ENCODE data around the gene GRB14.
"Not testable (repeated sequence)": the region's sequence is repeated elsewhere in the genome, so short reads cannot be mapped to it uniquely, and the experiment has no call there.

The GRB14 gene

DNA sequence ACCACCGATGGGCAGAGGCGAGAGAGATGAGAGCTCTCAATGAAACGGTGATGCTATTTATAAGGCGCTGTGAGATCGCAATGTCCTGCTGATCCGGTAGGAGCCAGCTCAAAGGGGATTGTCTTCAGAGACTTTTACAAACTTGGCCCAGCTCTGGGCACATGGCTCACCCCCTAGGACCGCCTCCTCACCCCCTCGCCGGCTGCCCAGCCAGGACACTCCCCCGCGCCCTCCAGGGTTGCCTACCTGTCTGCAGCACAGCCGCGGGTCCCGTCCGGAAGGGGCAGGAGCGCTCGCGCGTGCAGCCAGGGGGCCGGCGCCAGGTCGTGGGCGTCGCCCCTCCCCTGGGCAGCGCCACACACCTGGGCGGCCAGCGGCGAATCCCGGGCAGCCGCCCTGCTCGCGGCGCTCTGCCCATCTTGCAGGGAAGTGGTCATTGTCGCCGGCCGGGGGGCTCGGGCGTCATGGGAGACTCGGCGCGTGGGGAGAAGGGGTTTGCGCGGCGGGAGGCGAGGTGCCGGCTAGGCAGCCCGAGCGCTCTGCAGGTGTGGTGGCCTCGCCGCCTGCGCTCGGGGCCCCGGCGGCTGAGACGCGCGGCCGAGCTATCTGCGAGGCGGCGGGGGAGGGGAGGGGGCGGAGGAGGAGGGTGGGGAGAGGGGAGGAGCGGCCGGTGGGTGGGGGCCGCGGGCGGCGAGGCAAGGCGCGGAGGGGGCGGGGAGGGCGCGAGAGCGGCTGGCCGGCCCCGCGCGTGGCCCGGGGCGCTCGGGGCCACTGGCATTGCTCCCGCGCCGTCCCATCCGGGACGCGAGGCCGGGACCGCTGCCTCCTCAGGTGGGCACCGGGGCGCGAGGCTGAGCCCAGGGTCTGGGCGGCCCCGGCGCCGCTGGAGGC lies at the start of gene GRB14:
Gene GRB14 (minus strand): TSS at position 610 of the 891 bp plus-strand sequence. CDS start 173 bp downstream, at position 437.
- DNase-seq = peak; percentile 31

DNA sequence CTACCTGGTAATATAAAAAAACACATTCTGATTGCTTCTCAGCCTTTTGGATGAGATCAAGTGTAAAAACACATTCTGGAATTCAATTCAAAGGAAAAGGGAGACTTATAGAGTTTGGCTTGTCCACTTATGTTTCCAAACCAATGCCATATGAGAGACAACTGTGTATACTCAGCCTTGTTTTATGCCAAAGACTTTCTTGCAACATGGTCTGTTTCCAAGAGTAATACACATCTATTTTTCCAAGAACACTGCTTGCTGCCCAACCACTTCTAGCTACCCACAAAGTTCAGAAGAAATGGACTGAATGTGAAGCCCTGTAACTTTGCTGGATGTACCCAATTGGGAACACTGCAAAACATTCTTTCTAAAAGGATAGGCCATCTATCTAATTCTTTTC lies 48.0 kb upstream of the GRB14 start:
- DNase-seq = no peak

DNA sequence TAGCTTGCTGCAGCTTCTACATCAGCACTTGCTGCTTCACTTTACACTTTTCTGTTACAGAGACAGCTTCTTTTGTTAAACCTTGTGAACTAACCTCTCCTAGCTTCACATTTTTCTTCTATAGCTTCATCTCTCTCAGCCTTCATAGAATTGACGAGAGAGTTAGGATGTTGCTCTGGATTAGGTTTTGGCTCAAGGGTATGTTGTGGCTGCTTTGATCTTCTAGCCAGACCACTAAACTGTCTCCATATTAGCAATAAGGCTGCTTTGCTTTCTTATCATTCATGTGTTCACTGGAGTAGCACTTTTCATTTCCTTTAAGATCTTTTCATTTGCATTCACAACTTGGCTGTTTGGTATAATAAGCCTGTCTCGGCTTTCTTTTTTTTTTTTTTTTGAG lies 46.3 kb upstream of the GRB14 start:
- no peak for DNase-seq

DNA sequence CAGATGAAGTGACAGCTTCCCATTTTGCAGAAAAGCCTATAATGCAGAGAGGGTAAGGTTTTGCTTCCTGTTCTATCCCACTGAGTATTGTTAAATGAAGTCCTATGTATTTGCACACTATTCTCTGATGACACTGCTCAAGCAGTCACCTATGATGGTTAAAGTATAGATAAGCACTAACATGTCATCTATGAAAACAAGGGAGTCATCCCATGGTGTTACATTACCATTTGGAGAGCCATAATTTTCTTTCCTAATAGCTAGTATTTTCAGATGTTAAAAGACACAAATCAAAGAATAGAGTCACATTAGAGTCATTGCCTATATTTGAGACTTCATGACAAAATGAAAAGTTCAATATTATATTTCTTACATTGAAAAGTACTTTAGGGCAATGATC lies 42.8 kb upstream of the GRB14 start:
- no peak for DNase-seq

DNA sequence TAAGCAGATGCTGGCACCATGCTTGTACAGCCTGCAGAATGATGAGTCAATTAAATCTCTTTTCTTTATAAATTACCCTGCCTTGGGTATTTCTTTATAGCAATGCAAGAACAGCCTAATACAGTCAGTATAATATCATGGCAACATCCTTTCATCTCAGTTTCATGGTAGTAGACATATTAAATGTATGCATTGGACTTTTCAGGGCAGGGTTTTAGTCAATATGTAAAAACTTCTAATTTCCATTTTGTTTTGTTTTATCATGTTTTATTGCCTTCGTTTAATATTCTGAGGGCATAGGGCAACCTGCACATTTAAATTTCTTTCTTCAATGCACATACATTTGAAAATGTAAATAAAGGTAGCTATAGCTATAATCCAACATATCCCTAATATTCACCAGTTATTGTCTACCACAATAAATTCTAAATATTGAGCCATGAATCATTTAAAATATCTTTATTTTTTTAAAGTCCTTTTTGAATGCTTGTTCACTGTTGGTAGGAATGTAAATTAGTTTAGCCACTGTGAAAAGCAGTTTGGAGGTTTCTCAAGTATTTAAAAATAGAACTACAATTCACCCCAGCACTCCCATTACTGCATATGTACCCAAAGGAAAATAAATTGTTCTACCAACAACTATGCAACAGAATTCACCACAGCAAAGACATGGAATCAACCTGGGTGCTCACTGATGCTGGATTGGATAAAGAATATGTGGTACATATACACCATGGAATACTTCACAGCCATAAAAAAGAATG lies 41.8 kb upstream of the GRB14 start:
- DNase-seq = no peak

DNA sequence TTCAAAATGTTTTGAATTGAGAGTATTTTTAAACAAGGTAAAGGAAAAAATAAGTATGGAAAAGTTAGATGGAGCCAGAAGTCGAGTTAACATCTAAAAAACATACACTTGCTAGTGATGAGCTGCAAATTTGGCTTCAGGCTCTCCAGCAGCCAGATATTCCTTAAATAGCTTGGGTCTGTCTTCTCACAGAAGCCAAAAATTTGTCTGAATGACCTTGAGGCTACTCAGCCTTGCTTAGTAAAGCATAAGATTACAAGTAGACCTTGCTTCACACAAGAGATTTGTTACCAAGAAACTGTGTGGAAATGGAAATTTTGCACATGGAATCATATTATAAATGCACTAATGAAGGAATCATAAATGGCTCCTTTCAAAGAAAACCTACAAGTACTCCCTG lies 40.8 kb upstream of the GRB14 start:
- no peak for DNase-seq

DNA sequence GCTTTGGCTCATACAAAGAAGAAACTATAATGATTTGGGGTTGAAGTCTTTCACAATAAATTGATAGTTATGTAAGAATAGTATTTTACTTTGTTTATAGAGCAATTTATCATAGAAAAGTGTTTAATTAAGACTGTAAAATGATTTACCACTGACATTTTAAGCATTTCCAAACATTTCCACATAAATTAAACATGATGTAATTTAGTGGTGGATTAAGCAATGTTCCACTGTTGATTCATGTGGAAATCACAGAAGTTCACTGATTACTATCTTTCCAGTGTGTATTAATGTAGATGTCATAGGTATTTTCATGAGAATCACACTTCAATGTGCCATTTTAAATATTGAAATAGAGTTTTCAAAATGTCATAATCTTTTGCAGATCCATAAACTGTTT lies 40.1 kb upstream of the GRB14 start:
- peak; percentile 30 for DNase-seq

DNA sequence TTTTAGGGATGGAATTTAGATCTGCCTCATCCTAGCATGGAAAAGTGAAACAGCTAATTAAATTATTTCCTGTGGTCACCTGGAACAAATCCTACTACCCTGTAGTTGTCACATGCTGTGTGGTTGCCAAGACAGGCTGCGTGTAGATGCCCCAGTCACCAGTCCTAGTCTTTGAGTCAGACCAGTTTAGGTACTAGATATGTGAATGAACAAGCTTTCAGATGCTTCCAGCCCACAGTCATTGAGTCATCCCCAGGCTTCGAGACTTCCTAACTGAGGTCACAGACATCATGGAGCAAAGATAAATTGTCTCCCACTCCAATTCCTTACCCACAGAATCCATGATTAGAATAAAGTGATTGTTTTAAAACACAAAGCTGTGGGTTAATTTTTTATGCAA lies 35.8 kb upstream of the GRB14 start:
- DNase-seq = peak; percentile 71

DNA sequence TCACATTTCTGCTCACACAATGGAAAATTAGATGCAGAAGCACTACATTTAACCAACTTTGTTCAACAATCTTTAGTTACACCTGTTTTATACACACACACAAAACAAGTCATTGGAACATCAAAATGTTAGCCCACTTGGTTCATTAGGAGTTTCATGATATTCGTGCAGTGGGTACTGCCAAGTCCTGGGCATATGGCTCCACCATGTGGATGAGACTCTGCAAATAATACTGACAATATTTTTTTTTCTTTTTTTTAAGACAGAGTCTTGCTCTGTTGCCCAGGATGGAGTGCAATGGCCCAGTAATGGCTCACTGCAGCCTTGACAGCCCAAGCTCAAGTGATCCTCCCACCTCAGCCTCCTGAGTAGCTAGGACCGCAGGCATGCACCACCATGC lies 34.5 kb upstream of the GRB14 start:
- DNase-seq = peak; percentile 6

DNA sequence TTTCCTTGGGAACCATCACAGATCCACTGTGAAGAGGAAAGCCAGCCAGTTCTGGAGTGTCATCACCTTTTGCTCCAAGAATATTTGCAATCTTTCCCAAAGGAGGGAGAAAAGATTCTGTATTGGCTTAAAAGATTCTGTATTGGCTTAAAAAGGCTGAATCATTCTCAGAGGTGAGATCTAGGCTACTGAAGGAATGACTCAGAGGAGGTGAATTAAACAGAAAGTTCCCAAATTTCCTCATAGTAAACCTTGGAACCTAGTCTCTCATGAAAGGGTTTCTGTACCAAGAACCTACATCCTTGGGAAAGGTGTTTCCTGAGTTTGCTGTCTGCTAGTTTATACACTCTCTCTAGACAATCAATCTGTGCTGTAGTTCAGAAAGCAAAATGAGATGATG lies 34.1 kb upstream of the GRB14 start:
- no peak for DNase-seq

DNA sequence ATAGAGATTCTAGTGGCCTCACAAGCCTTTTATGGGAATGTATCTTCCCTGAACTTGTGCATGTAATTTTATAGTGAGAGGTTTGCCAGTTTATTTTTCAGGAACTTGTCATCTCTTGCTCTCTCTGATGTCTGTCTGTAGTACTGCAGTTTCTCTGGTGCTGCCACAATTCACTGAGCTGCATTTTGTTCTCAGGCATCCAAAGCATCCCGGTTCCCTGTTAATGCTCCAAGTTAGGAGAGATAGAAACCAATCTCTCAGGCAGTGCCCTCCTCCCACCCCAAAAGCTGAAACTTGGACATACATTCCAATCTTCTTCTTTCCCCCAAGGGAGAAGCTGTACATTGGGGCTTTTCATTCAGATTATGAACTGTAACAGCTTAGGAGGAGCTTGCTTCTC lies 30.1 kb upstream of the GRB14 start:
- no peak for DNase-seq

DNA sequence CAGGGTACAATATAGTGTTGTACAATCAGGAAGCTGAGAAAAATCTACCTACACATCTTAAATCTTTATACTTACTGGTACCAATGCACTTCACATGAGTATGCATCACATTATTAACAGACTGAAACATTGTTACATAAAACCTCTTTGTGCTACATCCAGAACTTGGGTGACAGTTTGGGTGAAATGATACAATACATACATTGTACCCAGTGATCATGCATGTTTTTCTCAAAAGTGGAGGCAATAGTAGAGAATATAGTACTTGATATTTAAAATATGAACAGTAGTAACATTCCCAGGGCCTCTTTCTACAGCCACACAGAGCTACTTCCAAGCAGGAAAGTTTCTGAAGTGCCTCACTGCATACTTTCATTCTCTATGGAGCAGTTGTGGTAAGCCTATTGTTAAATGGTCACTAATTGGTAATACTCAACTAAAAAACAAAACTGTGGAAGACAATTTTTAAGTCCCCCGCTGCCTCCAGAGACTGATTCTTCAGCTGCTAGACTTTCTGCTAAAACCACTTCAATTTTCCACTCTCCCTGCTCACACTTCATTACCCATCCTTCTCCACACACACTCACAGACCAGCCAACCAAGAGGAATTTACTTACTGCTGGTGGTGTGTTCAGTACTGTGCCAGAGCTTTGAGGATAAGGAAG lies 22.9 kb upstream of the GRB14 start:
- no peak for DNase-seq

DNA sequence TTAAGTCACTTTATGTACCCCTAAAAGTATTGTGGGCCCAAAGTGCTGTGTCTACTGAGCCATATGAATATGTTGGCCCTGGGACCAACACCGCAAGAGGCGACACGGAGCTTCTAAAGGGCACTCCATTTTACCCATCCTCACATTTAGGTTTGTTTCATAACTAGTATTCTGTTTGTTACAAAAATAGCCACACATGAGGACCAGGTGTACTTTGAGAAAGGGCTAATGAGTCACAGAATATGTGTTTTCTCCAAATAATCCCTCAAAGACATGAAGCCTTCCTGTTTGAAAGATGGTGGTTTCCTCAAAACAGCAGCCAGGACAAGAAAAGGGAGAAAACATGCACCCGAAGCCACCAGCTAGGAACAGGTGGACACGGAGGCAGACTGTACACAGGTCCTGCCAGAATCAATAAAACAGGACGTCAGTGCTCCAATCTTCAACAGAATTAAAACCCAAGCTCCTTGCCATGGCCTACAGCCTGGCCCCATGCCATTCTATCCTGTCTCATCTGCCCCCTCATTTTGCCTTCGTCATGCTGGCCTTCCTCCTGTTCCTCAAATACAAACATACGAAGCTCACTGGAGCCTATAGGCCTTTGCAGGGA lies 21.8 kb upstream of the GRB14 start:
- no peak for DNase-seq

DNA sequence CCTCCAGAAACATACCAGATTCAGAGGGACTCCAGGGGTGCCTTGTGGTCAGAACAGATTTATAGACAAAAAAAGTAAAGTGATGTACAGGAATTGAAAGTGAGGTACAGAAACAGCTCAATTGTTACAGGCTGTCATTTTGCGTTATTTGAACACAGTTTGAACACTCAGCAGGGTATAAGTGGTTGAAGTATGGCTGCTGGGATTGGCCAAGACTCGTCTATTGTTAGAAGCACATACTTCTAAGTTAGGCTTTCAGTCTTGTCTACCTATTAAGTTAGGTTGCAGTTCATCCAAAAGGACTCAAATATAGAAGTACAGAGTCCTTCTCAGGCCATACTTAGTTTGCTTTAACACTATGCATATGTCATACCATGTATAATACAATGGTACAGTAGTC lies 21.0 kb upstream of the GRB14 start:
- DNase-seq = no peak

DNA sequence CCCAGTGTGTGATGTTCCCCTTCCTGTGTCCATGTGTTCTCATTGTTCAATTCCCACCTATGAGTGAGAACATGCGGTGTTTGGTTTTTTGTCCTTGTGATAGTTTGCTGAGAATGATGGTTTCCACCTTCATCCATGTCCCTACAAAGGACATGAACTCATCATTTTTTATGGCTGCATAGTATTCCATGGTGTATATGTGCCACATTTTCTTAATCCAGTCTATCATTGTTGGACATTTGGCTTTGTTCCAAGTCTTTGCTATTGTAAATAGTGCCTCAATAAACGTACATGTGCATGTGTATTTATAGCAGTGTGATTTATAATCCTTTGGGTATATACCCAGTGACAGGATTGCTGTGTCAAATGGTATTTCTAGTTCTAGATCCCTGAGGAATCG lies 7.0 kb upstream of the GRB14 start:
- DNase-seq = not testable (repeated sequence)

DNA sequence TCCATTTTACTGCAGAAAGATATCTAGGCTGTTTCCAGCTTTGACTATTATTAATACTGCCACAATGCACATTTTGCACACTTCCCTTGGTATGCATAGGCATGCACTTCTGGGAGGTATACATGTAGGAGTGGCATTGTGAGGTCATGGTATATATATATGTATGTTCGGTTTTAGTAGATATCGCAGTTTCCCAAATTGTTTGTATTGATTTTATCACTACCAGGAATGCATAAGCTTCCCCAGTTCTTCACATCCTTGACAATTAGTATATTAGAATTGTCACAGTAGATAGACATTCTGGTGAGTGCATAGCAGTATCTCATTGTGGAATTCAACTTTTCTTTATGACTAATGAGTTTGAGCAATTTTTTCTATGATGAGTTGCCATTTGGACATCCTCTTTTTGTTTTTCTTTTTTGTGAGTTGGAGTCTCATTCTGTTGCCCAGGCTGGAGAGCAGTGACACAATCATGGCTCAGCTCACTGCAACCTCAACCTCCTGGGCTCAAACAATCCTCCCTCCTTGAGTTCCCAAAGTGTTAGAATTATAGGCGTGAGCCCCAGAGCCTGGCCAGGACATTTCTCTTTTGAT lies 4.2 kb upstream of the GRB14 start:
- DNase-seq = peak; percentile 69

DNA sequence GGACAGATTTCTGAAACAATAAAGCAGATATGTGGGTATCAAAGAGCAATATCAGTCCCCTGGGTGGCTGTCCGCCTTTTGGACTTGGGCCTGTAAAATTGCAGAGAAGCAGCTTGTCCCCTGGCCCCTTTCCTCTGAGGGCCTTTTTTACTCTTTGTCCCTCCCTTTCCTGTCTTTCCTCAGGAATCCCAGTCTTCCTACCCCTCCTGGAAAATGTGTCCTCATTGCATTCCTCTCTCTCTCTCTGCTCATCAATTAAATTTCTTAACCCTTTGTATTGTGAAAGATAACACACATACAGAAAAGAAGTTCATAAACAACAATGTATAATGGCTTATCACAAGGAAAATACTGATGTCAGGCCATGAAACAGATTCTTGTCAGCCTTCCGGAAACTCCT lies 3.0 kb upstream of the GRB14 start:
- DNase-seq = no peak

DNA sequence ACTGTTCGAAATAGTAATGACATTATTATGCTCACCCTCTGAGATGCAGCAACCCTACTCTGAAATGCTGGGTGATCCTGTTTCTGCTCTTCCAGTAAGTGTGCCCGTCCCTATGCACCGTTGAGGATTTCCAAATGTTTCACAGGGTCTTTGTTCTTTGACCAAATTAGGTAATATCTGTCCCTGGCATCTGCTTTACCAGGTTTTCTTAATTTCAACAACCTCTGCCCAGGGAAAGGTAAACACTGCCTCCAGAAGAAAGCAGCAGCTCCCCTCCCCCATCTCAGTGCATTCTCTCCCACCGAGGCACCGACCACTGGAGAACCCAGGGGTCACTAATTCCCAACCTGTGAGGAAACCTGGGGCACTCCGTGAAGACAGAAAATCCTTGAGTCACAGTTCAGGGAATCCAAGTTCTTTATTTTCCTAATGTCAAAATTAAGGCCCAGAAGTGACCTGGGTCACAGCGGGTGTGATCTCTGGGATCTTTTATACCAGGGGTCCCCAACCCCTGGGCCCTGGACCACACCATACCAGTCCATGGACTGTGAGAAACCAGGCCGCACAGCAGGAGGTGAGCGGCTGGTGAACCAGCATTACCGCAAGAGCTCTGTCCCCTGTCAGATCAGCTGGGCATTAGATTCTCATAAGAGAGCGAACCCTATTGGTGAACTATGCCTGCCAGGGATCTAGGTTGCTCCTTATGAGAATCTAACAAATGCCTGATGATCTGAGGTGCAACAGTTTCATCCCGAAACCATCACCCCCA lies 1.2 kb upstream of the GRB14 start:
- no peak for DNase-seq

DNA sequence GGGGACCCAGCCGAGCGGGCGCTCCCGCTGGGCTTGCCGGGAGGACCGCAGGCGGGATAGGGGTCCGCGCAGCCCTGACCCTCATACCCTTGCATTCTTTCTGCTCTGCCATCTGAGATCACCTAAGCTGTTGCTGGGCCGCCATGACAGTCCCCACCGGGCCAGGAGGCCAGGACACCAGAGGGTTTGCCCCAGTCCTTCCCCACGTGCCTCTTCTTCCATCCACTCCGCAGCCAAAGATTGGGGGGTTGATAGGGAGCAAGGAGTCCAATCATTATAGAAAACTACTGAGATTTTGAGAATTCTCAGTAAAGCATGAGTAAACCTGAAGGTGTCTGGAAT lies 453 bp upstream of the GRB14 start:
- DNase-seq = no peak

DNA sequence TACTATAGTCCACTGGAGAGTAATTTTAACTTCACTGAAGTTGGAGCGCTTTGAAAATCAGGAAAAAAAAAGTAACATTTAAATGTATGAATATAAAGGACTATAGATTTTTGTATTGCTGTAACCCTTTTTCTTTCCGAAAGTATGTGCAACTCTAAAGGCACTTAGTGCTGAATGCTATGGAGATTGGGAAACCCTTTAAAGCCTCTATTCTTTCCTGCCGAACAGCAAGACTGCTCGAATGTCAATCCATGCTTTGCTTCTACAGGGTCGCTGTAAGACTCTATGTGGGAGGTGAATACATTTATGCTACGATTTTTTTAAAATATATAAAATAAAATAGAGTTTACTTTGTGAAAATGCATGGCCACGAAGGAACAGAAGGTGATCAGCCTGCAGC lies 825 bp downstream of the GRB14 start:
- DNase-seq = no peak

DNA sequence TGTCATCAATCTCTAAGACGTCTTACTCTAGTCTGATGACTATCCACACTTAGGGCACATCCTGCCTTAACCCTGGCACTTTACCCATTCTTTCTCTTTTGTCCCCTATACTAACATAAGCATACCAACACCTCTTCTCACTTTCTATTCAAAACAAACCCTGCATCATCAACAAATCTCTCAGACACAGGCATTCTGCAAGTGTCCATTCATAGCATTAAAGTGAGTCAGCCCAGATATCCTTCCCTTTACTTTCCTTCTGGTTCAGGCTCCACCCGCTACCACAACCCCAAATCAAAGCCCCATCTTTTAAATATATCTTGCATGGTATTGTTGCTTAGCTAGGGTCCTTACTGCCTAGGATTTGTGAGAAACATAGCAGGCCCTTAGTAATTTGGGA lies 3.8 kb downstream of the GRB14 start:
- DNase-seq = peak; percentile 69

DNA sequence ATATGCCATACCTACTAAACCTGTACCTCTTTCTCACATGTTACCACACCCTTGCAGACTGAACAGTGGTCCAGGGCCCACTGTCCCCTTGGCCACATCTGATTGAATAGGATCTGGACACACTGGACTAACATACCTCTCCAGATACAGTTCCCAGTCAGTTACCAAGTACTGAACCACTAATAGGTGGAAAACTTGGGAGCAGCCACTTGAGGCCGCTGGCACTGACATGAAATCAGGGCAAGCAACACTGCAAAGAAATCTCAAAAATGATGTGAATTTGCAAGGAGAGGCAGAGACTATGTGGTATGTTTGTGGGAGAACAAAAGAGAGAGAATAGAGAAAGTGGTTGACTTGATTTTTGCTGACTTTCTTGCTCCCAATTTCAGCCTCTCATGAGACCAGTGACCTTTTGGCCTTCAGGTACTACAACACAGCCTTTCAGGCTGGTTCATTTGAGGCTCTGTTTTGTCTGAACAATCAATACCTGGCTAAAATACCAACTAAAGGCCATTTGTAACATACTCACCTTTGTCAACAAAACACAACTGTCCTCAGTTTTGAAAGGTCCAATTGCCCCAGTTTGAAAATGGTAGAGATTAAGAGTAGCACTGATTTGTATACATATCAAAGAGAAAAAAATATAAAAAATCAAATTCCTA lies 7.8 kb downstream of the GRB14 start:
- no peak for DNase-seq
